CD4-positive, alpha-beta T cell treated with Interleukin-17A for 4 hours (primary cell): ENCODE results near the gene EIF2A.
"Not testable (repeated sequence)": the region's sequence is repeated elsewhere in the genome, so short reads cannot be mapped to it uniquely, and the experiment has no call there.

Experiments used
- DNase-seq: peaks from one replicate; pipeline ENCODE4 v3.0.0-alpha.2; 2020; ENCODE audit warnings: mixed read lengths

Gene EIF2A

DNA sequence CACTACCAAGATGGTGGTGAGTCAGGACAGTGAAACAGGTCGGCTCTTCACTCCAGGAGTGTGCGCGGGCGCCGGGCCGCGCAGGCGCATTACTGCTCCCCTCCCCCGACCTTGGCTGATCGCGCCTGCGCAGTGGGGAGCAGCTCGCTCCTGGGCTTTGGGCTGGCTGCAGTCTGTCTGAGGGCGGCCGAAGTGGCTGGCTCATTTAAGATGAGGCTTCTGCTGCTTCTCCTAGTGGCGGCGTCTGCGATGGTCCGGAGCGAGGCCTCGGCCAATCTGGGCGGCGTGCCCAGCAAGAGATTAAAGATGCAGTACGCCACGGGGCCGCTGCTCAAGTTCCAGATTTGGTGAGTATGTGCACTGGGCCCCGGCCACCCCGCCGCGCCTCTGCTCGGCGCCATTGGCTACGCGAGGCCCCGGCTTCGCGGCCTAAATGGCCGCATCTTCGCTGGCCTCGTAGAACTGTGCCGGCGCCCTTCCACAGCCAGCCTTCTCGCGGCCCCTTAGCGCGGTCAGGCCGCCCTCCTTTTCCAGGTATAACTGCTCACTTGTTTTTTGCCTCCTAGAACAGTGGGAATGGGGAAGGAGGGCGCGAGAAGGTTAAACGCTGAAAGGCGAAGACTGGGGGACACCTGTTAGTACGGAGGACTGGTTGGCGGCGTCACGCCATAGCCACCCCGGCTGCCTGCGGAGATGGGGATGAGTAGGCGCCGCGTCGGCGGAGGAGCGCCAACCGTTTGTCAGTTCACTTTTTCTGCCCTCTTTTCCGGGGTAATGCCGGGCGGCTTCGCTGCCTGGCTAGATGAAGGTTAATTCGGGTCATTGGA is 56.8 kb downstream of the EIF2A start, which contains the start of gene SELENOT:
TSS of gene SELENOT (plus strand) at position 169 of the 827 bp plus-strand sequence. CDS start at position 211, 42 bp downstream.
- peak; percentile 96 for DNase-seq

DNA sequence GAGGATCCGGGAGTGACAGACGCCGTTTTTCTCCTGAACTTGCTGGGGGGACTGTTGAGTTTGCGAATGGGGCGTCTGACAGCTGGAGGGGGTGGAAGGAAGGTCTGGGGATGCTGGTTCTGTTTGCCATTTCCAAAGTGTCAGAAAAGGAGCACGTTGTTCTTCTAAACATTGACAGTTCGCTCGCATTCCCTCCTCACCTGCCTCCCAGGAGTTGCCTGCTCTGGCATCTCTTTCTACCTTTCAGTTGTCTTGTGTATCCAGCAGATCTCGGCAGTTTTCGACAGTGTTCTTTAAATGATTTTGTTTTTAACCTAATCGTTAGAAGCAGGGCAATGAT is 57.4 kb downstream of the EIF2A start:
- DNase-seq, result no peak

DNA sequence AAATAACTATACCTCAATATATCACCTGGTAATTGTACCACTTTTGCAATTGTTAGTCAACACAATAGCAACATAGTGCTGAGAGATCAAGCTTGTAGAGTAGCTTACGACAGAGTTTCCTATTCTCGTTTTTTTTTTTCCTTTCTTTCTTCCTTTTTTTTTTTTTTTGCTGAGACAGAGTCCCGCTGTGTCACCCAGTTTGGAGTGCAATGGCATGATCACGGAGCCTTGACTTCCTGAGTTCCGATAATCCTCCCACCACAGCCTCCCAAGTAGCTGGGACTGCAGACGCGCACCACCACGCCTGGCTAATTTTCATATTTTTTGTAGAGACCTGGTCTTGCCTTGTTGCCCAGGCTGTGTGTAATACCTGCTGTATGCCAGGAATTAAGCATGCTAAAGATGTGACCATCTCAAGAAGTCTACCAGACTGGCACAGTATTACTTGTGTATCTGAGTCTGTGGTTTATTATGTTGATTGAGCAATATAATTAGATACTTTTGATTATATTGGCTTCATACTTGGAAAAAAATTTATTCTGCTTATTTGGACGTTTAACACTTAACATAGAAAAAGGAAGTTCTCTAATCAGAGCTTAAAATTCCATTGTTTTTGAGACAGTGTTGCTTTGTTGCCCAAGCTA is 59.5 kb downstream of the EIF2A start:
- no peak for DNase-seq

DNA sequence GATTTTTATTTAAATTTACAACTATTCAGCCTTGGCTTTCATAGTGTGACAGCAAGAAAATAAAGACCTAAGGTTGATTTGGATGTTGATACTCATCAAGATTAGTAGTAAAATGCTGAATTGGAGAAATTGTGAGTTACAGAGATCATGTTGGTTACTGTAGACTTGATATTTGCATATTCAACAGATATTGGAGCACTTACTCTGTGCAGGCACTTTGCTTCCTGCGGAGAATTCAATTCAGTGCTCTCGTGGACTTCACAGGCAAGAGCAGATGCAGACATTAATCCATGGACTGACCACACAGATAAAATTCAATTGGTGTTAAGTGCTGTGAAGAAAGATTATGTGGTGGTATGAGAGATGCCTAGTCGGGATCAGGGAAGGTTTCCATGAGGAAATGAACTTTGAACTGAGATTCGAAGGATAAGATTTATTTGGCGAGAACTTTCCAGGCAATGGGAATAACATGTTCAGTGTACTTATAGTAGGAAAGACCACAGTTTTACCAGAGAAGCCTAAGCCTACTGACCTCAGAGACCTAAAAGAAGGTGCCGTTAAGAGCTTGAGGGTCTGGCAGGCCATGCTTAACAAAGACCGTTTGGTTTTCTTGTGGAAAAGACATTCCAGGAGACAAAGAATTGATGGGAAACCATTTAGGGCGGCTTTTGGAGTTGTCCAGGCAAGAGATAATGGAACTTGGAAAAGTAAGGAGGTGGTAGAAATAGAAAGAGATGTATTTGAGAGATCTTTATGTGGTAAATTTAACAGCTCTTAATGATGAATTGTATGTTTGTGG is 60.9 kb downstream of the EIF2A start:
- no peak for DNase-seq

DNA sequence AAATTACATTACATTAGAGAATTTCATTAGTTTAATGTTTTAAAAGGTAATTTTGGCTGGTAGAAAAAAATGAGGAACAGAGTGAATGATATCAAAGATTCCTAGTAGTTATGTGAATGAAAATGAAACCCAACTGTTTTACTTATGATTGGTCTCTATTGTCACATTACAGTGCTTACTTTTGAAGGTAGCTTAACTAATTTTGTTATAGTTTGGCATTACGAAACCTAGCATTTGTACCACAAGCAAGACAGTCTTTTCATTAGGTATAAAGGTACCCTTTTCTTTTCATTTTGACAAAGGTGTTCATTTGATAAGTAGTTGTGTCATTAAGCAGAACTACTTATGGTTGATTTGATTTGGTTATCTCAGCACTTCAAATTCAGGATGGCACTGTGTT is 63.4 kb downstream of the EIF2A start:
- no peak for DNase-seq

DNA sequence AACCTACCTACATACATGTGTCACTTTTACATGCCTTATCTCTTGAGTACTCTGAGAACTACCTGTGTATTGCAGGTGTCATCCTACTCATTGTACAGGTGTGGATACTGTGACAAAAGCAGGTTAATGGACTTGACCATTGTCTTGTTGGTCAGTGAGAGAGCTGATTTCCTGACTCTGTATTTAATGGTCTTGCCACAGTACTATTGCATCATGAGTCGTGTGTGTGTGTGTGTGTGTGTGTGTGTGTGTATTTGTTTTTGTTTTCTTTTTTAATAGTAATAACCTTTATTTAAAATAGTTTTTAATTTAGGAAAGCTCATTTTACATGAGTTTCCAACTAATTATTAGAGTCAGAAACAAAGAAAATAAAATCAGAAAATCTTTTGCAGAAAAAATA is 64.2 kb downstream of the EIF2A start:
- DNase-seq, result no peak

DNA sequence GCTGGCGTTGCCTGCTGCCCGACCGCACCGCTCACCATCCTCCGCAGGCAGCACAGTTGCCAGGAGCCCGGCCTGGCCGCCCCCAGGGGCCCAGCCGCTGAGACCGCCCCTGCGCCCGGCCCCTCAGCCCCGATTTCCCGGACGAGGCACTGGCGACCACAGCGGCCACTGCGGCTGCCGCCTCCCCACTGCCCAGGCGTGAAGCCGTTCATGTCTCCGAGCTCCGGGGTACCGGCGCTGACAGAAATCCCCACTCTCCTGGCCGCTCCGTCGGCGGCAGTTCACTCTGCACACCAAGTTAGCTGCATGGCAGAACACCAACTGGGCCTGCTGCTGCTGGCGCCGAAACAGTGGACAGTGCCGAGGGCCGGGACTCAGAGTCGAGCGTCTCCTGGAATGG is 65.1 kb downstream of the EIF2A start:
- no peak for DNase-seq

DNA sequence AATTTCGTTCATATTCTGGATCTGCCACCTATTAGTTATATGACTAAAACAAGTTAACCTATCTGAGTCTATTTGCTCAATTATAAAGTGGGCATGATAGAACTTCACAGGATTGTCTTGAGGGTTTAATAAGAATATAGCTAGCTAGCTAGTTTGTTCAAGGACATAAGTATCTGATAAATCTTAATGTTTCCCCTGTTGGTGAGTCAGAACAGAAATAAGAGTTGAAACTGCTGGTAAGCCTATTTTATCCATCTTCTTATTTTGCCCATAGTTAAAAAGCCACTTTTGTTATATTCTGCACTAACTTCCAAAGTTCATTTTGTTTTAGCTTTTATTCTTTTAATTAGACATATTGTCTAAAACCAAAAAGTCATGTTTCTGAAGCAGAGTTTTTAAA is 65.9 kb downstream of the EIF2A start:
- no peak for DNase-seq

DNA sequence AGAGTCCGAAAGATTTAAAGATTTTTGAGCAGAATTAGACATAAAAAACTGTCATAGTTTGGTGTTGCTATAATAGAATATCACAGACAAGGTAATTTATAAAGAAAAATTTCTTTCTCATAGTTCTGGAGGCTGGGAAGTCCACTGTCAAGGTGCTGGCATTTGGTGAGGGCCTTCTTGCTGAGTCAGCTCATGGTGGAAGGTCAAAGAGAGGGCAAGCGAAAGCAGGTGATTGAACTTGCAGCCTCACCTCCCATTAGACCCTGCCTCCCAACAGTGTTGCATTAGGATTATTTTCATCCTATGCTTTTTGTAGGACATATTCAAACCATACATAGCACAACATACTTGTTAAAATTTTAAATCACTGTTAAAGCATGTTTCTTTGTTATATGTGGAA is 66.4 kb downstream of the EIF2A start:
- DNase-seq, result no peak

DNA sequence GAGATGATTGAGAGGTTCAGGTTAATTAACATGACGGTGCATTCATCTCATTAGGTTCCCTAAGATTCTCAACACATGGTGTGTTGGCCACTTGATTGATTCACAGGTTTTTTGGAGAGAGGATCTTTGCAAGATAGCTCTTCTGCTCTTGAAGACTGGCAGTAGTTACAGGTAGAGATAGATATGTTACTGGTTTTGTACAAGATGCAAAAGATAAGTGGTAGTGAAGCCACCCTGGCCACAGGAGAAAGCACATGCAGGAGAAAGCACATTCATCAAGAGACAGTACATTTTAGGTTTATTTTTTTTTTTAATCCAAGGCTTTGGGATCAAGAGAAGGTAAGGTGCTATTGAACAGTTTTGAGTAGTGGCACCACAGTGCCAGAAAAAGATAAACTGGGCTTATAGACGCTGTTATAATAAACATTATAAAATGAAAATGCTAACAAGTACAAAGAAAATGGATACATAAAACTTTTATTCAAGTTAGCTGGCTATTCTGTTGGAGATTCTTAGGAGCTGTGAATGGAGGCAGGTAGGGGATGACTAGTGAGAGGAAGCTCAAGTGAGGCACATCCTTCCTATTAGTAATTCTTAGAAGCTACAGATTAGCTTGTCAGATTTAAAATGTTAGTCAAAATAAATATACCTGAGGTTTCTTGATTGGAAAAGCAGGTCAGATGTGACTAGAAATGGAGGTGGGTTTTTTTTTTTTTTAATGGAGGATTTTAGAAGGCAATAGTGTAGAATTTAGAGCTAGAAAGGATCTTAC is 67.3 kb downstream of the EIF2A start:
- DNase-seq, result no peak

DNA sequence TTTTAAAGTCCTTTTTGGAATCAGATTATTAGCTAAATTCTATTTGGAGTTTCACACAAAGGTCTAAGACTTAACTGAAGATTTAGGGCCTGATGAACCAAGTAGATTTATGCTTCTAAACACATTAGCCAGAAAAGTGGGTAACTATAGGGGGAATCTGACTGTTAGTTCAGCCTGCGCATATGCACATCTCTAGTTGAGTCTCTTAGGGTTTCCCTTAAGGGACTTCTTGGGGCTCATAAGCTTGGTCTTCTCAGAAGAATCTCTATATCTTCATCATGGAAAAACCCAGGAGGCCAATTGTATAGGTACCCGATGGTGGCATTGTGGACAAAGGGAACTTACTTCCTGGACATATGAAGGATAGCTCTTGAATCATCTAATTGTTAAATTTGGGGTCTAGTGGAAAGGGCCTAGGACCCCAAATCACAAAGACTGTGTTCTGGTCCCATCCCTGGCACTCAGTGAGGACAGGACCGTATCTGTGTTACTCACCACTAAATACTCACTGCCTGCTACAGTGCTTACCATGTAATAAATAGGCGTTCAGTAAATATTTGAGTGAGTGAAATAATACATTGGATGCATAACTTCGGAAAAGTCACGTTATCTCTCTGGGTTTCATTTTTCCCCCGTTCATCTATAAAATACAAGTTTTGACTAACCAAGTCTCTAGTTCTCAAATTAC is 73.6 kb downstream of the EIF2A start:
- no peak for DNase-seq

DNA sequence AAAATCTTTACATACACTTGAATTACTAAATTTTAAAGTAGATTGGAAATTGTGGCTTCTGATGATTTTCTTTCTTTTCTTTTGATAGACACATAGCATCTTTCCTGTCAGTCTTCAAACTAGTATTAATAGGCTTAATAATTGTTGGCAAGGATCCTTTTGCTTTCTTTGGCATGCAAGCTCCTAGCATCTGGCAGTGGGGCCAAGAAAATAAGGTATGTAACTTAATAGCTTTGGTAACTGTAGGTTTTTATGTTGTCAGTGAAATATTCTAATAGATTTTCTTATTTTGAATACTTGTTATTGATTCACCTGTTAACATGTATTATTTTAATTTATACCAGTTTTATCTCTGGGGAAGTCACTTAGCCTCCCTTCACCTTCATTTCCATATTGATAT is 76.4 kb downstream of the EIF2A start:
- DNase-seq, result not testable (repeated sequence)

DNA sequence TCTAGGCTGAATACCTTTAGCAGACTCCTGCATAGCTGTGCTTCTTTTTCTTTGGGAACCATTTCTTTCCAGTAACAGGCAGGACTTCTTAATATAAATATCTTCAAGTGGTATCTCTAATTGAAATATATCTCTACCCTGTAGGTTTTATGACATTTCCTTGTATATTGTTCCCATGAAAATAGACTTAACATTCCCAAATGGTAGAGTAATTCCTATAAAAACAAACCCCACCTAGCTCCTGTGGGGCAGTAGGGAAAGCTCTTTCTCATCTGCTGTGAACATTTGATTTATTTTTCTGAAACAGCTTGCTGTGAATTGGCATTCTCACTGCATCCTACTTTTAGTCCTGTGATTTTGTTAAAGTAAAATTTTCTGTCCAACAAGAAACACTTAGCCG is 77.4 kb downstream of the EIF2A start:
- DNase-seq, result no peak

DNA sequence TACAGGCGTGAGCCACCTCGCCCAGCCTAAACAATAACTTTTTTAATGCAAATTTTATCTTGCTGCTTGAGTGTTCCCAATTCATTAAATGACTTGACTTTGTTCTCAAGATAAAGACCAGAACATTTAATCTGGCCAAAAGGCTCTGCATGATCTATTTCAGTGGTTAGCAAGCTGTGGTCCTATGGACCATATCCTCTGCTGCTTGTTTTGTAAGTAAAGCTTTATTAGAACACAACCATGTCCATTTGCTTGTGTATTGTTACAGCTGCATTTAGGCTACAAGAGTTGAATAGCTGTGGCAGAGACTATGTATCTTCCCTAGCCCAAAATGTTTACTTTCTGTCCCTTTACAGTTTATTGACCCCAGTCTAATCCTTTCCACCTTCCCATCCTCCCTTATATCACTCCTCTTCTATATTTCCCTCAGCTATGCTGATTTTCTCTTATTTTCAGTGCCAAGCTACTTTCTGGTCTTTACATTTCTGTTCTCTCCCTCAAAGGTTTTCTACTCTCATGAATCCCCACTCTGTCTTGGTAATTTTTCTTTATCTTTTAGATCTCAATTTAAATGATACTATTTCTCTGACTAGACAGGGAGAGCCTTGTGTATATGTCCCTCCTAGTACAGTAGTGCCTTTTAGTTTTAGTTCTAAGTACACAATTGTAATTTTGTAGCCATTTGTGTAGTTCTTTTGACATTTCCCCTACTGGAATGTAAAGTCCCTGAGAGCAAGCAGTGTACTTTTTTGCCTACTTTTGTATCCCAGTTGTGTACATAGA is 79.8 kb downstream of the EIF2A start:
- DNase-seq, result no peak

DNA sequence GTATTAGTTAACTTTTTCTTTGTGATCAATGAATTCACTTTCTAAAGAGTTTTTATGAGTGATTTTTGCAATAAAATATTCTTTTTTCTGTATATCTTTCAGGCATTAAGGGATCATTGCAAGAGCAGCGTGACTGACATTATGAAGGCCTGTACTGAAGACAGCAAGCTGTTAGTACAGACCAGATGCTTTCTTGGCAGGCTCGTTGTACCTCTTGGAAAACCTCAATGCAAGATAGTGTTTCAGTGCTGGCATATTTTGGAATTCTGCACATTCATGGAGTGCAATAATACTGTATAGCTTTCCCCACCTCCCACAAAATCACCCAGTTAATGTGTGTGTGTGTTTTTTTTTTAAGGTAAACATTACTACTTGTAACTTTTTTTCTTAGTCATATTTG is 81.0 kb downstream of the EIF2A start:
- DNase-seq, result no peak

DNA sequence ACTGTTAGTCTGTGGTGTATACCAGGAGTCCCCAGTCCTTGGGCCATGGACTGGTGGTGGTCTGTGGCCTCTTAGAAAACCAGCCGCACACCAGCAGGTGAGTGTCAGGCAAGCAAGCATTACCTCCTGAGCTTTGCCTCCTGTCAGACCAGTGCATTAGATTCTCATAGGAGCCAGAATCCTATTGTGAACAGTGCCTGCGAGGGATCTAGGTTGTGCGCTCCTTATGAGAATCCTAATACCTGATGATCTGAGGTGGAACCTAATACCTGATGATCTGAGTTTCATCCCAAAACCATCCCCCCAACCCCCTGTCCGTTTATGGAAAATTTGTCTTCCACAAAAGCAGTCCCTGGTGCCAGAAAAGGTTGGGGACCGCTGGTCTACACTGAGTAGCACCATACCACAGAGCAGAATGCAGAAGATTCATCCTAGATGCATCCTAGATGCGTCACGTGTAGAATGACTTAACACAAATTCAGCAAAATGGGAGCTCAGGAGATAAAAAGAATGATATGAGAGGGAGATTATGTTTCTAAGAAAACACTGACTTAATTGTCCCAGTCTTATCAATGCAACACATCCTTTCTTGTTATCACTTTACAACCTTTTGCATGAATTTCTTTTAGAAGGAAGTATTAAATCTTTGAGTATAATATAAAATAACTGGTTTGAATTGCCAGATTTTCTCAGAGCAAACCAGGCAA is 85.1 kb downstream of the EIF2A start:
- DNase-seq, result no peak

DNA sequence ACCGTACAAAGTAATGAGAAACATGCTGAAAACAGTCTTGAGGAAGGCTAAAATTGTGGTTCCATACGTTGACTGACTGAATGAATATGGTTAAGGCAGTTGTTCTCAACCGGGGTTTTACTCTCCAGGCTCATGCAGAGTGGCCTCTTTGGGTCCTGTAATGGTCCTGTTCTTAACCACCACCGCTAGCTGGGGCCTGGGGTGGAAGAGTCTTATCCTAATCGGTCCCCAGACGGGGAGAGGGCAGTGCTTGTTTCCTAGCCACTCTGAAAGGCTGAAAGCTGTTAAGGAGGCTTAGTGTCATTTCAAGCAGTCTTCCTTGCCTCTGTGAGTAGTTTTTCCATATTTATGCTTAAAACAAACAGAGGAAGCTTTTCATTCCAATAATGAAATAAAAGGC is 88.5 kb downstream of the EIF2A start:
- no peak for DNase-seq

DNA sequence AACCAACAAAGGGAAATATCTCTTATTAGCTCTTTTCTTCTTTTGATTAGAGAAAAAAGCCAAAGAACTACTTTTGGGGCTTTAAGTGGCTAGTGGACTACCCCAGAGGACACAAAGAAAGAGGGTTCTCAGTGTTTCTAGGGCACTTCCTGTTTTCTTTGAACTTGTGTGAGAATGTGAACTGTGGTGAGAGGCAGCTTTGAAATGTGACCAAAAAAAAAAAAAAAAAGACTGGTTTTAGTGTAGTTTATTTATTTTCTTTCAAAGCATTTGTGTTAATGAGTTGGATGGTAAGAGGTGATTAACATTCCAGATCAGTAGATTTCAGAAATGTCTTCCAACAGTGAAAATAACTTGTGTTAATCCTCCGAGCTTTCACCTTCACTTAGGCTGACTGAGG is 88.9 kb downstream of the EIF2A start:
- DNase-seq, result no peak
